Liver (tissue), 9 donors: ENCODE measurements around the gene BAIAP2. TPM values are rescaled to one million over a fixed set of nuclear protein-coding genes. Genes with fewer than 3 reads are reported as not detected.

ENCODE experiments used
- DNase-seq: peaks from one replicate; pipeline ENCODE4 v3.0.0-alpha.2; 2017; ENCODE audit warnings: low spot score
- H3K27ac ChIP-seq, 2 donors: one replicate each; pipeline ENCODE4 v1.7.0; 2013; ENCODE audit warnings: inconsistent platforms in 2 of 2, low read length in 2 of 2, control low read depth in 1 of 2, low read depth in 1 of 2, mild to moderate bottlenecking in 1 of 2
- H3K27me3 ChIP-seq, 4 donors: one replicate each; pipeline versions ENCODE4 v1.6.1 to v1.7.0; 2013; ENCODE audit warnings: low read length in 3 of 4, inconsistent platforms in 1 of 4, mild to moderate bottlenecking in 1 of 4, moderate library complexity in 1 of 4; ENCODE audit not compliant: control insufficient read depth in 4 of 4, insufficient read depth in 4 of 4
- H3K36me3 ChIP-seq, 4 donors: one replicate each; pipeline versions ENCODE4 v1.6.1 to v1.7.0; 2013; ENCODE audit warnings: low read length in 3 of 4, mild to moderate bottlenecking in 3 of 4, low read depth in 1 of 4, moderate library complexity in 1 of 4; ENCODE audit not compliant: control insufficient read depth in 4 of 4, insufficient read depth in 3 of 4
- H3K4me1 ChIP-seq, 4 donors: one replicate each; pipeline versions ENCODE4 v1.6.1 to v1.7.0; 2013; ENCODE audit warnings: low read length in 3 of 4, mild to moderate bottlenecking in 3 of 4, moderate library complexity in 1 of 4; ENCODE audit not compliant: control insufficient read depth in 4 of 4, insufficient read depth in 4 of 4
- H3K4me3 ChIP-seq, 3 donors: one replicate each; pipeline versions ENCODE4 v1.6.1 to v1.7.0; 2013; ENCODE audit warnings: low read length in 3 of 3, control low read depth in 1 of 3, low read depth in 1 of 3, mild to moderate bottlenecking in 1 of 3
- H3K9ac ChIP-seq, 2 donors: one replicate each; pipeline ENCODE4 v1.7.0; 2013; ENCODE audit warnings: low read length in 2 of 2, mild to moderate bottlenecking in 2 of 2, moderate library complexity in 2 of 2, control low read depth in 1 of 2, low read depth in 1 of 2
- H3K9me3 ChIP-seq, 4 donors: one replicate each; pipeline versions ENCODE4 v1.6.1 to v1.7.0; 2013; ENCODE audit warnings: low read length in 3 of 4; ENCODE audit not compliant: control insufficient read depth in 4 of 4
- CTCF ChIP-seq: fragments of 150-350 bp; IDR thresholded peaks from 2 replicates; pipeline ENCODE4 v1.5.1; 2017; ENCODE audit warnings: improper control_type of control experiment, low read depth, low read length; ENCODE audit not compliant: missing input control
- FOXA2 ChIP-seq: IDR thresholded peaks from 2 replicates; pipeline ENCODE4 v1.6.1; 2016; ENCODE audit warnings: antibody characterized with exemption
- HNF4A ChIP-seq, 2 donors: conservative IDR thresholded peaks; 2 replicates each; pipeline ENCODE4 v1.6.1; 2016; ENCODE audit warnings: antibody characterized with exemption in 2 of 2, mild to moderate bottlenecking in 2 of 2
- JUND ChIP-seq, 2 donors: IDR thresholded peaks; 2 replicates each; pipeline ENCODE4 v1.6.1; 2016; ENCODE audit warnings: antibody characterized with exemption in 2 of 2
- NR2F2 ChIP-seq: IDR thresholded peaks from 2 replicates; pipeline ENCODE4 v1.6.1; 2016; ENCODE audit warnings: antibody characterized with exemption
- RAD21 ChIP-seq, 2 donors: IDR thresholded peaks; 2 replicates each; pipeline ENCODE4 v1.6.1; 2016; ENCODE audit warnings: antibody characterized with exemption in 2 of 2, mild to moderate bottlenecking in 2 of 2
- RXRA ChIP-seq, 2 donors: IDR thresholded peaks; 2 replicates each; pipeline ENCODE4 v1.6.1; 2017 to 2018; ENCODE audit warnings: antibody characterized with exemption in 2 of 2, mild to moderate bottlenecking in 1 of 2
- SP1 ChIP-seq: IDR thresholded peaks from 2 replicates; pipeline ENCODE4 v1.6.1; 2018; ENCODE audit warnings: antibody characterized with exemption, mild to moderate bottlenecking
- YY1 ChIP-seq: IDR thresholded peaks from 2 replicates; pipeline ENCODE4 v1.6.1; 2016; ENCODE audit warnings: antibody characterized with exemption, mild to moderate bottlenecking
- WGBS: extraction: QIAGEN DNeasy Blood & Tissue Kit; methylation state at CpG from one replicate; pipeline ENCODE4 v1.1.7; 2013; 5-methylcytosine and 5-hydroxymethylcytosine counted together
- polyA plus RNA-seq, 2 donors: library from polyadenylated mRNA; stranded (reverse) in 1 of 2; unstranded in 1 of 2; fragments of 200-250 nt in 1 of 2; fragments of >200 nt in 1 of 2; fragmentation: Nextera tagmentation in 1 of 2; extraction: Ambion mirVana in 1 of 2; gene quantifications; one replicate each; pipeline versions ENCODE4 v1.2.1 to v1.2.3, GENCODE V29; 2013 to 2015
- total RNA-seq, 2 donors: library from RNA; depleted of rRNA; stranded (reverse); fragments of >200 nt; gene quantifications; one replicate each; pipeline ENCODE4 v1.2.3, GENCODE V29; 2014
- TF ChIP-seq, protein P1 (sequence below): IDR thresholded peaks from 2 replicates; pipeline ENCODE4 v1.6.1; 2016; ENCODE audit warnings: antibody characterized with exemption, mild to moderate bottlenecking
- donor health status: healthy.
- donor health status: healthy.
- donor health status: healthy.
- donor health status: healthy.
- donor health status: healthy.

The BAIAP2 gene
- total and polyA plus RNA-seq, 4 donors: 8.1 to 61.3 (median 44.9) TPM

GRCh38 chr17:81073967-81074839 is 39.3 kb downstream of the BAIAP2 start (continued):
- no peak for TF ChIP-seq CTCF
- no peak for TF ChIP-seq RXRA (IDR thresholded peaks at IDR 0.05)
- TF ChIP-seq HNF4A (conservative IDR thresholded peaks at IDR 0.05): no peak
- TF ChIP-seq, protein P1, sequence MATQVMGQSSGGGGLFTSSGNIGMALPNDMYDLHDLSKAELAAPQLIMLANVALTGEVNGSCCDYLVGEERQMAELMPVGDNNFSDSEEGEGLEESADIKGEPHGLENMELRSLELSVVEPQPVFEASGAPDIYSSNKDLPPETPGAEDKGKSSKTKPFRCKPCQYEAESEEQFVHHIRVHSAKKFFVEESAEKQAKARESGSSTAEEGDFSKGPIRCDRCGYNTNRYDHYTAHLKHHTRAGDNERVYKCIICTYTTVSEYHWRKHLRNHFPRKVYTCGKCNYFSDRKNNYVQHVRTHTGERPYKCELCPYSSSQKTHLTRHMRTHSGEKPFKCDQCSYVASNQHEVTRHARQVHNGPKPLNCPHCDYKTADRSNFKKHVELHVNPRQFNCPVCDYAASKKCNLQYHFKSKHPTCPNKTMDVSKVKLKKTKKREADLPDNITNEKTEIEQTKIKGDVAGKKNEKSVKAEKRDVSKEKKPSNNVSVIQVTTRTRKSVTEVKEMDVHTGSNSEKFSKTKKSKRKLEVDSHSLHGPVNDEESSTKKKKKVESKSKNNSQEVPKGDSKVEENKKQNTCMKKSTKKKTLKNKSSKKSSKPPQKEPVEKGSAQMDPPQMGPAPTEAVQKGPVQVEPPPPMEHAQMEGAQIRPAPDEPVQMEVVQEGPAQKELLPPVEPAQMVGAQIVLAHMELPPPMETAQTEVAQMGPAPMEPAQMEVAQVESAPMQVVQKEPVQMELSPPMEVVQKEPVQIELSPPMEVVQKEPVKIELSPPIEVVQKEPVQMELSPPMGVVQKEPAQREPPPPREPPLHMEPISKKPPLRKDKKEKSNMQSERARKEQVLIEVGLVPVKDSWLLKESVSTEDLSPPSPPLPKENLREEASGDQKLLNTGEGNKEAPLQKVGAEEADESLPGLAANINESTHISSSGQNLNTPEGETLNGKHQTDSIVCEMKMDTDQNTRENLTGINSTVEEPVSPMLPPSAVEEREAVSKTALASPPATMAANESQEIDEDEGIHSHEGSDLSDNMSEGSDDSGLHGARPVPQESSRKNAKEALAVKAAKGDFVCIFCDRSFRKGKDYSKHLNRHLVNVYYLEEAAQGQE: no peak
- TF ChIP-seq SP1: no peak
- TF ChIP-seq RAD21 (IDR thresholded peaks at IDR 0.05): no peak

DNA sequence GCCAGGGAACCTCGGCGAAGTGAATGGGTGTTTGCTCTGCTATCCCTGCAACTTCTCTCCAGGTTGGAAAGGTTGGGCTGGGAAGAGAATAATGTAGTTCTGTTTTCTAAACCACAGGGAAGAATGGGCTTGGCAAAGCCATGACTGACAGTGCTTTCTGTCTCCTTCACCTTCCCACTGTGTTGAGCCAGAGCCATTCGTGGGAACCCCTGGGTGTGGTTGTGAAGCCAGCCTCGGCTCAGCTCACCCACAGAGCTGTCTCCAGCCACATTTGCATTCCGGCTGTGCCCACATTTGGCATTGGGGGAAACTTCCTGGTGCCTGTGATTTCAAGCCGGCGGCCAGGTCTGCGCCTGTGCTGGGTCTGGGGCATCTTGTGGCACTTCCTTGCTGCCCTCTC is 39.9 kb downstream of the BAIAP2 start:
- WGBS: 79% methylated on average over 8 of the region's 8 CpGs

More for the DNA sequence above, 39.9 kb downstream of the BAIAP2 start:
- TF ChIP-seq JUND (IDR thresholded peaks at IDR 0.05): no peak
- no peak for TF ChIP-seq RXRA (IDR thresholded peaks at IDR 0.05)
- no peak for TF ChIP-seq CTCF
- TF ChIP-seq FOXA2: no peak
- TF ChIP-seq HNF4A (conservative IDR thresholded peaks at IDR 0.05): no peak
- TF ChIP-seq YY1: no peak
- no peak for TF ChIP-seq NR2F2
- TF ChIP-seq, protein P1: no peak
- H3K4me3 ChIP-seq: no peak overlapping the region
- no peak overlapping the region for H3K9ac ChIP-seq
- H3K9me3 ChIP-seq: no peaks in the 10 kb centered on the region
- no peak for DNase-seq
- peaks cover 0 to 10% (median 7%) of the 10 kb centered on the region in 4 donors for H3K4me1 ChIP-seq
- H3K27me3 ChIP-seq: no peaks in the 10 kb centered on the region
- H3K36me3 ChIP-seq: peaks cover 0 to 12% (median 6%) of the 10 kb centered on the region in 4 donors
- no peak overlapping the region for H3K27ac ChIP-seq
